GM10248 (cell line): Measurements from ENCODE around the gene FAM174C.

Experiments
- CTCF ChIA-PET: fragments of 300-600 bp; sonication (Branson Sonifier 250); formaldehyde crosslinking; extraction: SDS; loops from one replicate; lab custom pipeline; 2021; ENCODE audit warnings: antibody characterized with exemption; lab: Yijun Ruan, JAX
- POLR2A ChIA-PET: fragments of 350-650 bp; sonication (Branson Sonifier 250); formaldehyde crosslinking; extraction: SDS; loops from one replicate; lab custom pipeline; 2020; ENCODE audit warnings: antibody characterized with exemption; lab: Yijun Ruan, JAX
- DNase-seq: peaks from one replicate; pipeline ENCODE4 v3.0.0; 2012; ENCODE audit errors: extremely low spot score
- TF ChIP-seq, protein P1 (sequence below): IDR thresholded peaks from 2 replicates; pipeline ENCODE4 v1.5.1; 2012; ENCODE audit warnings: mild to moderate bottlenecking, low read depth; ENCODE audit errors: extremely low read depth, missing control alignments, control extremely low read depth

The FAM174C gene

DNA sequence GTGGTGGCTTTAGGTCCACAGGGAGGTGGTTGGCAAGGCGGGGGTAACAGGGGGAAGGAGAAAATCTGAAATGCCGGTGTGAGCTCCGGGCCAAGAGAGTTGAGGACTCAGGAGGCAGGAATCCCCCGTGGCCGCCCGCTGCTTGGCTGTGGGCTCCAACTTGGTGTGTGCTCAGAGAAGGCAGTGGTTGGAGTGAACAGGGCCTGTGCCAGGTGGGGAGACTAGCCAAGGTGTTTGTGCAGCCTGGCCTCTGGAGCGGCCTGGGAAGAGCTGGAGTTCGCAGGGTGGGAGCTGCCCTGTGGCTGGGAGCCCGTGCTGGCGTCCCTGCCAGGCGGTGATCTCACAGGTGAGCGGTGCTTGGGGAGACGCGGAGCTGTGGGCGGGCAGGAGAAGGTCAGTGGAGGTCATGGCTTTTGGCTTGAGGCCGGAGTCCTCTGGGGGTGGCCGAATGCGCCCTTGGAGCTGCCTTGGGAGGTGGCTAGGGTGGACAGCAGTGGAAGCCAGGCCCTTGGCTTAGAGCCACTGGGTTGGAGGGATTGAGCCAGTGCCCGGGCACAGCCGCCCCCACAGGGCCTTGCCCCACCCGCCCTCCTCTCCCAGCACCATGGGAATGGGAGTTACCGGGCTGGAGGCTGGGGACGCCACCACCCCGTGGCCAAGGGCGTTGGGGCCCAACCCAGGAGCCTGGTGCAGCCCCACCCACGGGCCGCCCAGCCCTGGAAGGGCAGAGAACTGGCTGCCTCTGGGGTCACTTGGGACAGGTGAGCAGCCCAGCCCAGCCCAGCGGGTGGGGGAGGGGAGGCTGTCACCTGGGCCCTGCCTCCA, 13.3 kb upstream of the FAM174C start:
- TF ChIP-seq, protein P1, sequence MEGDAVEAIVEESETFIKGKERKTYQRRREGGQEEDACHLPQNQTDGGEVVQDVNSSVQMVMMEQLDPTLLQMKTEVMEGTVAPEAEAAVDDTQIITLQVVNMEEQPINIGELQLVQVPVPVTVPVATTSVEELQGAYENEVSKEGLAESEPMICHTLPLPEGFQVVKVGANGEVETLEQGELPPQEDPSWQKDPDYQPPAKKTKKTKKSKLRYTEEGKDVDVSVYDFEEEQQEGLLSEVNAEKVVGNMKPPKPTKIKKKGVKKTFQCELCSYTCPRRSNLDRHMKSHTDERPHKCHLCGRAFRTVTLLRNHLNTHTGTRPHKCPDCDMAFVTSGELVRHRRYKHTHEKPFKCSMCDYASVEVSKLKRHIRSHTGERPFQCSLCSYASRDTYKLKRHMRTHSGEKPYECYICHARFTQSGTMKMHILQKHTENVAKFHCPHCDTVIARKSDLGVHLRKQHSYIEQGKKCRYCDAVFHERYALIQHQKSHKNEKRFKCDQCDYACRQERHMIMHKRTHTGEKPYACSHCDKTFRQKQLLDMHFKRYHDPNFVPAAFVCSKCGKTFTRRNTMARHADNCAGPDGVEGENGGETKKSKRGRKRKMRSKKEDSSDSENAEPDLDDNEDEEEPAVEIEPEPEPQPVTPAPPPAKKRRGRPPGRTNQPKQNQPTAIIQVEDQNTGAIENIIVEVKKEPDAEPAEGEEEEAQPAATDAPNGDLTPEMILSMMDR = no peak
- ChIA-PET CTCF (interaction anchor here (0.8 to 18.0 kb wide), 5 partner anchors 9 to 240 kb away, joined by 3 to 491 read pairs (median 8); partner anchors contain the start of genes ATP5F1D and CBARP), POLR2A (interaction anchor here (0.5 to 1.4 kb wide), 2 partner anchors 11 to 148 kb away, joined by 3 to 5 read pairs; no protein-coding TSS in a partner anchor)
- DNase-seq = no peak

DNA sequence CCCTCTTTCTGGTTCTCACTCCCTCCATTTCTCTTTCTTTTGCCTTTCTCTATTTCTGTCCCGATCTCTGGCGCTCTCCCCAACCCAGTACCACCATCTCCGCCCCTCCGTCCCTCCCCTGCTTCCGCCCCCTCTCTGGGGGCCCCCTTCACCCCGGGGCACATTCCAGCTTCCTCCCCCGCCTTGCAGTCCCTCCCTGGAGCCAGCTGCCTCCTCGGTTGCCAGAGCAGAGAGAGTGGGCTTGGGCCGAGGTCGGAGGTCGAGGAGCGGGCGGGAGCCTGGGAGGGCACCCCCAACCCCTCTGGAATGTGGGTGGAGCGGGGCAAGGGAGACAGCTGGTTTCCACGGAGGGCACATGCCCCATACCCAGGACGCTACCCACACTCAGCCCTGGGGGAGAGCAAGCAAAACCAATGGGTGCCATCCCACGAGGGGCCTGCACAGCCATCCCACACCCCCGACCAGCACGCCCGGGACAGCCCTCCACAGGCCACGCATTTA, 12.7 kb upstream of the FAM174C start:
- ChIA-PET CTCF (interaction anchor here (0.8 to 18.0 kb wide), 5 partner anchors 9 to 241 kb away, joined by 3 to 491 read pairs (median 8); partner anchors contain the start of genes ATP5F1D and CBARP), POLR2A (interaction anchor here (0.5 to 1.4 kb wide), 2 partner anchors 10 to 147 kb away, joined by 3 to 5 read pairs; no protein-coding TSS in a partner anchor)
- TF ChIP-seq, protein P1 = no peak
- no peak for DNase-seq

DNA sequence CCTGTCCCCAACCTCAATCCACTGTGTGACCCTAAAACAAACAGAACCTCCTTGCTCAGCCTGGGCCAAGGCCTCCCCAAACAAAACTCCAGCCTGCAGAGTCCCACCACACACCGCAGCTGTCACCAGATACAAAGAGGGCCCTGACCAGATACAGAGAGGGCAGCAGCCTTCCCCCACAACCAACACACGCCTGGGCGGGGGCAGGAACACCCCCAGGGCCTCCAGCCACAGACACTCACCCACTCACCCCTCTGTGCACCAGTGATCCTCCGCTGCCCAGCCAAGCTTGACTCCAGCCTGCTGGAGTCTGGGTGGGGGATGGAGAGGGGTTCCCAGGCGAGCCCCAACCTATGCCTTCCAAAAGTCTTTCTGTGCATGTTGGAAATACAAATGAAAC, 12.1 kb upstream of the FAM174C start:
- CTCF ChIA-PET = interaction anchor here (1.7 to 18.0 kb wide), 3 partner anchors 9 to 21 kb away, joined by 4 to 491 read pairs (median 9); partner anchors contain the start of genes ATP5F1D and CBARP

DNA sequence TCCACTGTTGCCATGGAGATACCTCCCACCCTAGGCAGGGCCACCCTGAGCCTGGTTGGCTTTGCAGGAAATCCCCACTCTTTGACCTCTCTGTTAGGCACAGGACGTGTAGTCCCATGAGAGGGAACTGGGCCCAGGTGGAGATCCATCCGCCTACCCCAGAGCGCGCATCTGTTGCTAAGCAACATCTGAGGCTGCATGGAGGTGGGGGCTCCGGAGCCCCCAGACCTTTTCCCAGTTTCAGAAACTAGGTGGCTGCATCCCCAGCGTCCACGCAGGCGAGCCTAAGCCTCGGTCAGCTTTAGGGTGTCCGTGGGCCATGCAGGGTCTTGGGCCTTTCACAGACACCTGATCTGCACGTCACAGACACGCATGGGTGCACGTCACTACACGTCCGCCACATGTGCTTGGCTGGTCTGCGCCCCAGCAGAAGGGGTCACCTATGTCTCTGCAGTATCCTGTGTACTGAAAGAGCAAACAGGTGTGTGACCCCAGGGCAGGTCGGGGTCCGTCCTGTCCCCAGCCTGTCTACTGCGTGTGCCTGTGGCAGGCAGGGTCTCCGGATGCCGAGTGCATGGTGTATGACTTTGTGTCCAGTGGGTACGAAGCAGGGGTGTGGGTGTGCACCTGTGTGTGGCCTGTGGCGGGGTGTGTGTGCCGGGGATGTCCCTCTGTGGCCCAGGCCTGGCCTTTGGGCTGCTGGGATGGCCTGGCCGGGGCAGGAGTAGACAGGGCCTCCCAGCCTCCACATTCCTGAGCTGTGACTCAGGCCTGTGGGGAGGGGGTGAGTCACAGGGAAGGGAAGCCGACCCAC, 10.3 kb upstream of the FAM174C start:
- no peak for DNase-seq
- ChIA-PET CTCF (interaction anchor here (1.0 to 18.0 kb wide), 6 partner anchors 12 to 342 kb away, joined by 3 to 491 read pairs (median 12); partner anchors contain the start of genes ATP5F1D and CBARP), POLR2A (interaction anchor here (0.9 kb wide), 1 partner anchor 12 kb away, joined by 4 read pairs; no protein-coding TSS in a partner anchor)
- TF ChIP-seq, protein P1 = no peak

More for the DNA sequence above, 12.1 kb upstream of the FAM174C start:
- no peak for DNase-seq
- TF ChIP-seq, protein P1 = no peak
- POLR2A ChIA-PET = interaction anchor here (1.4 kb wide), 1 partner anchor 9 kb away, joined by 5 read pairs; no protein-coding TSS in a partner anchor

DNA sequence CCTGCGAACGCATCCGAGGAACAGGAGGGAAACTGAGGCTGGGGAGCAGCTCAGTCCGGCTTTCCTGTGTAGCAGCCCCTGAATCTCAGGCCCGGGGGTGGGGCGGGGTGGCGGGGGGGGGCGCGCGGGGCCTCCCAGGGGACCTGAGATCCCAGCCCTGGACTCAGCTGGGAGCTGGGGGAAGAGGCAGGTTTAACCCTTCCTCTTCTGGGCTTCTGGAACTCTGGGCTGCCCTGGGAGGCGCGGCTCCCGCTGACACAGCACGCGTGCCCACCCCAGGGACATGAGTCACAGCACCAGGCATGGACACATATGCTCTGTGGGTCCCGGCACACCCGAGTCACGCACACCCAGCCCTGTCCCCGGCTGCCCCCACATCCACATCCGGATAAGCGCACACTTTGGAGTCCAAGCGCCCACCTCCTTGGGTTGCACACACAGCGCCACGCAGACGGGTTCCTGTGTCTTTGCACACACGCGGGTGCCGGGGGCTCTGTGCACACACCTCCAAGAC, 9.7 kb upstream of the FAM174C start:
- no peak for DNase-seq
- ChIA-PET POLR2A (interaction anchor here (0.9 to 1.5 kb wide), 2 partner anchors 13 to 17 kb away, joined by 4 read pairs; no protein-coding TSS in a partner anchor), CTCF (interaction anchor here (1.0 to 18.0 kb wide), 8 partner anchors 13 to 373 kb away, joined by 3 to 491 read pairs (median 4); partner anchors contain the start of genes ATP5F1D, CBARP, MED16 and RNU6-9)
- TF ChIP-seq, protein P1 = no peak
